HCT116 (cell line): ENCODE data around the gene ADCK2.

ENCODE experiments used
- CEBPB ChIP-seq: IDR thresholded peaks from 2 replicates; pipeline ENCODE4 v1.6.1; 2012; ENCODE audit warnings: low read depth
- EZH2 ChIP-seq: fragments of 200-600 bp; sonication (generic); IDR thresholded peaks from 2 replicates; pipeline ENCODE4 v1.6.1; 2017; ENCODE audit warnings: antibody characterized with exemption, mixed run types
- EZH2phosphoT487 ChIP-seq: fragments of 200-600 bp; IDR thresholded peaks from 2 replicates; pipeline ENCODE4 v1.6.1; 2018; ENCODE audit warnings: antibody characterized with exemption, borderline replicate concordance
- SIN3A ChIP-seq: IDR thresholded peaks from 2 replicates; pipeline ENCODE4 v1.6.1; 2012; ENCODE audit warnings: low read depth
- TCF7L2 ChIP-seq: IDR thresholded peaks from 2 replicates; pipeline ENCODE4 v1.7.0; 2011; ENCODE audit warnings: borderline replicate concordance, inconsistent platforms; ENCODE audit not compliant: insufficient read depth, insufficient read length; ENCODE audit errors: extremely low read depth
- TF ChIP-seq, protein P1 (sequence below), 3 experiments: fragments of 200-600 bp in 1 of 3; sonication (generic) in 1 of 3; IDR thresholded peaks in 2 of 3; conservative IDR thresholded peaks in 1 of 3; 2 replicates each; pipeline ENCODE4 v1.5.1; 2012 to 2017; ENCODE audit warnings: low read depth in 2 of 3, low read length in 2 of 3, antibody characterized with exemption in 1 of 3, borderline replicate concordance in 1 of 3, control low read depth in 1 of 3, mild to moderate bottlenecking in 1 of 3, mixed read lengths in 1 of 3, mixed run types in 1 of 3, moderate library complexity in 1 of 3; ENCODE audit not compliant: insufficient read depth in 1 of 3
- TF ChIP-seq, protein P2 (sequence below): IDR thresholded peaks from 2 replicates; pipeline ENCODE4 v1.6.1; 2012; ENCODE audit warnings: low read depth
- TF ChIP-seq, protein P3 (sequence below): IDR thresholded peaks from 2 replicates; pipeline ENCODE4 v1.6.1; 2012
- TF ChIP-seq, protein P4 (sequence below): IDR thresholded peaks from 2 replicates; pipeline ENCODE4 v1.6.1; 2012

DNA sequence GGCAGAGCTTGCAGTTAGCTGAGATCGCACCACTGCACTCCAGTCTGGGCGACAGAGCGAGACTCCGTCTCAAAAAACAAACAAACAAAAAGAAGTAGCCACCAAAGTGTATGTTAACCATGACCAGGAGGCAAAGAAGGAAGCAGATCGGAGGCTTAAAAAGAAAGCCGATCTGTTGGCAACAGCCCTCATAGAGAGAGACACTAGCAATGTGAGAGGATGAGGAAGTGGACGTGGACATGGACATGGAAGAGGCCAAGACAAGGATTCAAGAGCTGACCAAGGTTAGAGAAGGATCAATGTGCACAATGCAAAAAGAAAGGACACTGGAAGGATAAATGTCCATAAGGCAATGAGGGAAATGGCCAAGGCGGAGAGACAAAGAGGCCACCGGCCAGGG lies 14.9 kb upstream of the ADCK2 start:
- TF ChIP-seq, protein P1, sequence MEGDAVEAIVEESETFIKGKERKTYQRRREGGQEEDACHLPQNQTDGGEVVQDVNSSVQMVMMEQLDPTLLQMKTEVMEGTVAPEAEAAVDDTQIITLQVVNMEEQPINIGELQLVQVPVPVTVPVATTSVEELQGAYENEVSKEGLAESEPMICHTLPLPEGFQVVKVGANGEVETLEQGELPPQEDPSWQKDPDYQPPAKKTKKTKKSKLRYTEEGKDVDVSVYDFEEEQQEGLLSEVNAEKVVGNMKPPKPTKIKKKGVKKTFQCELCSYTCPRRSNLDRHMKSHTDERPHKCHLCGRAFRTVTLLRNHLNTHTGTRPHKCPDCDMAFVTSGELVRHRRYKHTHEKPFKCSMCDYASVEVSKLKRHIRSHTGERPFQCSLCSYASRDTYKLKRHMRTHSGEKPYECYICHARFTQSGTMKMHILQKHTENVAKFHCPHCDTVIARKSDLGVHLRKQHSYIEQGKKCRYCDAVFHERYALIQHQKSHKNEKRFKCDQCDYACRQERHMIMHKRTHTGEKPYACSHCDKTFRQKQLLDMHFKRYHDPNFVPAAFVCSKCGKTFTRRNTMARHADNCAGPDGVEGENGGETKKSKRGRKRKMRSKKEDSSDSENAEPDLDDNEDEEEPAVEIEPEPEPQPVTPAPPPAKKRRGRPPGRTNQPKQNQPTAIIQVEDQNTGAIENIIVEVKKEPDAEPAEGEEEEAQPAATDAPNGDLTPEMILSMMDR (IDR thresholded peaks at IDR 0.05 in 2 of 3, conservative IDR thresholded peaks at IDR 0.05 in 1 of 3; ENCODE audit: borderline replicate concordance in 1 of 3, insufficient read depth in 1 of 3, low read depth in 2 of 3, low read length in 2 of 3) = no peak
- TF ChIP-seq, protein P2, sequence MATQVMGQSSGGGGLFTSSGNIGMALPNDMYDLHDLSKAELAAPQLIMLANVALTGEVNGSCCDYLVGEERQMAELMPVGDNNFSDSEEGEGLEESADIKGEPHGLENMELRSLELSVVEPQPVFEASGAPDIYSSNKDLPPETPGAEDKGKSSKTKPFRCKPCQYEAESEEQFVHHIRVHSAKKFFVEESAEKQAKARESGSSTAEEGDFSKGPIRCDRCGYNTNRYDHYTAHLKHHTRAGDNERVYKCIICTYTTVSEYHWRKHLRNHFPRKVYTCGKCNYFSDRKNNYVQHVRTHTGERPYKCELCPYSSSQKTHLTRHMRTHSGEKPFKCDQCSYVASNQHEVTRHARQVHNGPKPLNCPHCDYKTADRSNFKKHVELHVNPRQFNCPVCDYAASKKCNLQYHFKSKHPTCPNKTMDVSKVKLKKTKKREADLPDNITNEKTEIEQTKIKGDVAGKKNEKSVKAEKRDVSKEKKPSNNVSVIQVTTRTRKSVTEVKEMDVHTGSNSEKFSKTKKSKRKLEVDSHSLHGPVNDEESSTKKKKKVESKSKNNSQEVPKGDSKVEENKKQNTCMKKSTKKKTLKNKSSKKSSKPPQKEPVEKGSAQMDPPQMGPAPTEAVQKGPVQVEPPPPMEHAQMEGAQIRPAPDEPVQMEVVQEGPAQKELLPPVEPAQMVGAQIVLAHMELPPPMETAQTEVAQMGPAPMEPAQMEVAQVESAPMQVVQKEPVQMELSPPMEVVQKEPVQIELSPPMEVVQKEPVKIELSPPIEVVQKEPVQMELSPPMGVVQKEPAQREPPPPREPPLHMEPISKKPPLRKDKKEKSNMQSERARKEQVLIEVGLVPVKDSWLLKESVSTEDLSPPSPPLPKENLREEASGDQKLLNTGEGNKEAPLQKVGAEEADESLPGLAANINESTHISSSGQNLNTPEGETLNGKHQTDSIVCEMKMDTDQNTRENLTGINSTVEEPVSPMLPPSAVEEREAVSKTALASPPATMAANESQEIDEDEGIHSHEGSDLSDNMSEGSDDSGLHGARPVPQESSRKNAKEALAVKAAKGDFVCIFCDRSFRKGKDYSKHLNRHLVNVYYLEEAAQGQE = no peak
- TF ChIP-seq TCF7L2 = no peak
- no peak for TF ChIP-seq SIN3A
- TF ChIP-seq, protein P3, sequence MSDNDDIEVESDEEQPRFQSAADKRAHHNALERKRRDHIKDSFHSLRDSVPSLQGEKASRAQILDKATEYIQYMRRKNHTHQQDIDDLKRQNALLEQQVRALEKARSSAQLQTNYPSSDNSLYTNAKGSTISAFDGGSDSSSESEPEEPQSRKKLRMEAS = no peak
- no peak for TF ChIP-seq EZH2phosphoT487
- TF ChIP-seq CEBPB = no peak
- no peak for TF ChIP-seq EZH2
- TF ChIP-seq, protein P4, sequence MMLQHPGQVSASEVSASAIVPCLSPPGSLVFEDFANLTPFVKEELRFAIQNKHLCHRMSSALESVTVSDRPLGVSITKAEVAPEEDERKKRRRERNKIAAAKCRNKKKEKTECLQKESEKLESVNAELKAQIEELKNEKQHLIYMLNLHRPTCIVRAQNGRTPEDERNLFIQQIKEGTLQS = no peak
